IPS-20b (cell line): ENCODE results near the gene LRRC75A.
"Not testable (repeated sequence)": the region's sequence is repeated elsewhere in the genome, so short reads cannot be mapped to it uniquely, and the experiment has no call there.

Source experiments
- H3K27ac ChIP-seq: one replicate; pipeline ENCODE4 v1.5.1; 2013; ENCODE audit warnings: low read length
- H3K27me3 ChIP-seq: 2 replicates; pipeline ENCODE4 v1.6.1; 2013; ENCODE audit warnings: mild to moderate bottlenecking, low read length, inconsistent platforms; ENCODE audit not compliant: insufficient read depth
- H3K36me3 ChIP-seq: 2 replicates; pipeline ENCODE4 v1.6.1; 2013; ENCODE audit warnings: low read depth, mild to moderate bottlenecking, inconsistent platforms, low read length, moderate library complexity; ENCODE audit not compliant: insufficient read depth
- H3K4me1 ChIP-seq: 2 replicates; pipeline ENCODE4 v1.6.1; 2013; ENCODE audit warnings: mild to moderate bottlenecking, control low read depth, inconsistent platforms, low read length, moderate library complexity; ENCODE audit not compliant: insufficient read depth
- H3K4me3 ChIP-seq: 2 replicates; pipeline ENCODE4 v1.5.1; 2013; ENCODE audit warnings: mild to moderate bottlenecking, low read length, inconsistent platforms
- H3K9ac ChIP-seq: 2 replicates; pipeline ENCODE4 v1.6.1; 2013; ENCODE audit warnings: low read depth, mild to moderate bottlenecking, inconsistent platforms, low read length, moderate library complexity
- H3K9me3 ChIP-seq: 2 replicates; pipeline ENCODE4 v1.6.1; 2013; ENCODE audit warnings: mild to moderate bottlenecking, low read depth, low read length, inconsistent platforms; ENCODE audit not compliant: insufficient read depth

Gene LRRC75A

GRCh38 chr17:16459855-16460550 lies 32.0 kb downstream of the LRRC75A start:
- peak overlapping the region; percentile 32; the same call in 1 of the 2 replicates for H3K4me3 ChIP-seq
- no peaks in the 10 kb centered on the region for H3K27me3 ChIP-seq
- H3K36me3 ChIP-seq, result peaks cover 6% of the 10 kb centered on the region
- peak overlapping the region; percentile 29; the same call in 1 of the 2 replicates for H3K9ac ChIP-seq
- H3K27ac ChIP-seq, result no peak overlapping the region
- no peaks in the 10 kb centered on the region for H3K9me3 ChIP-seq
- H3K4me1 ChIP-seq, result peaks cover 9% of the 10 kb centered on the region; the same call in 1 of the 2 replicates

DNA sequence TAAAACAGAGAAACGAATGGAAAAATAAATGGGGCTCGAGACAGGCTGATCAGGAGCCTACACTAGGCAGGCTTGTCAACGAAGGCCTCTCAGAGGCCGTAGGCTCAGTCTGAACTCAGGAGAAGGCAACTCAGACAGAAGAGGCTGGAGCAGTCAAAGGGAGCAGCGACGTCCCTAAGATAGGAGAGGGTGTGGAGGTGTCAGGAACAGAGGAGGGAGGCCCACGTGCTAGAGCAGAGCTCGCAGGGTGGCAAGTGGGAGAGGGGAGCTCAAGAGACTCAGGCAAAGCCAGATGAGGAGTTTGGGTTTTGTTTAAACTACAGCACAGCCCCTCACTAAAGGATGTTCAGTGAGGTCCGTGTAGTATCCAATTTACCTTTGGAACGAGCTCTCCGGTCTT lies 32.7 kb downstream of the LRRC75A start:
- H3K27me3 ChIP-seq, result no peaks in the 10 kb centered on the region
- peaks cover 9% of the 10 kb centered on the region; the same call in 1 of the 2 replicates for H3K4me1 ChIP-seq
- peak overlapping the region; percentile 29; the same call in 1 of the 2 replicates for H3K9ac ChIP-seq
- H3K27ac ChIP-seq, result no peak overlapping the region
- H3K4me3 ChIP-seq, result no peak overlapping the region
- H3K9me3 ChIP-seq, result no peaks in the 10 kb centered on the region
- H3K36me3 ChIP-seq, result peaks cover 6% of the 10 kb centered on the region

- Histone ChIP-seq H3K4me3 (no peak overlapping the region), H3K9me3 (no peaks in the 10 kb centered on the region), H3K27me3 (no peaks in the 10 kb centered on the region), H3K27ac (no peak overlapping the region), H3K4me1 (peaks cover 9% of the 10 kb centered on the region; the same call in 1 of the 2 replicates), H3K36me3 (peaks cover 6% of the 10 kb centered on the region), H3K9ac (no peak overlapping the region)
These were observed 35.2 kb downstream of the LRRC75A start for GRCh38 chr17:16456742-16457316.

- Histone ChIP-seq H3K27ac (no peak overlapping the region), H3K36me3 (peaks cover 4% of the 10 kb centered on the region)
These were observed 35.8 kb downstream of the LRRC75A start for GRCh38 chr17:16455997-16456741.

GRCh38 chr17:16453493-16453851 lies 38.5 kb downstream of the LRRC75A start:
- peaks cover 9% of the 10 kb centered on the region for H3K36me3 ChIP-seq
- H3K4me1 ChIP-seq, result no peaks in the 10 kb centered on the region
- H3K9me3 ChIP-seq, result no peaks in the 10 kb centered on the region
- no peaks in the 10 kb centered on the region for H3K27me3 ChIP-seq
- no peak overlapping the region for H3K4me3 ChIP-seq
- H3K9ac ChIP-seq, result no peak overlapping the region
- H3K27ac ChIP-seq, result no peak overlapping the region

More at GRCh38 chr17:16455997-16456741, 35.8 kb downstream of the LRRC75A start:
- peaks cover 9% of the 10 kb centered on the region; the same call in 1 of the 2 replicates for H3K4me1 ChIP-seq
- no peak overlapping the region for H3K9ac ChIP-seq
- no peaks in the 10 kb centered on the region for H3K27me3 ChIP-seq
- no peak overlapping the region for H3K4me3 ChIP-seq
- H3K9me3 ChIP-seq, result no peaks in the 10 kb centered on the region

DNA sequence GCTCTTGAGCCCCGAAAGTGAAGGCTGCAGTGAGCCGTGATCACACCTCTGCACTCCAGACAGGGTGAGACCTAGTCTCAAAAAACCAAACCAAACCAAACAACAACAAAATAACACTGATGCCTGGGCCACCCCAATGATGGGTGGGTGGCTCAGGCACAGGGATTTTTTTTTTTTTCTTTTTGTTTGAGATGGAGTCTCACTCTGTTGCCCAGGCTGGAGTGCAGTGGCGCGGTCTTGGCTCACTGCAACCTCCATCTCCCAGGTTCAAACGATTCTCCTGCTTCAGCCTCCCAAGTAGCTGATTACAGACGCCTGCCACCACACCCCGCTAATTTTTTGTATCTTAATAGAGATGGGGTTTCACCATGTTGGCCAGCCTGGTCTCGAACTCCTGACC lies 39.7 kb downstream of the LRRC75A start:
- not testable (repeated sequence) for H3K4me3 ChIP-seq, H3K27ac ChIP-seq, H3K9me3 ChIP-seq, H3K4me1 ChIP-seq, H3K27me3 ChIP-seq, H3K9ac ChIP-seq
- H3K36me3 ChIP-seq, result peaks cover 16% of the 10 kb centered on the region

DNA sequence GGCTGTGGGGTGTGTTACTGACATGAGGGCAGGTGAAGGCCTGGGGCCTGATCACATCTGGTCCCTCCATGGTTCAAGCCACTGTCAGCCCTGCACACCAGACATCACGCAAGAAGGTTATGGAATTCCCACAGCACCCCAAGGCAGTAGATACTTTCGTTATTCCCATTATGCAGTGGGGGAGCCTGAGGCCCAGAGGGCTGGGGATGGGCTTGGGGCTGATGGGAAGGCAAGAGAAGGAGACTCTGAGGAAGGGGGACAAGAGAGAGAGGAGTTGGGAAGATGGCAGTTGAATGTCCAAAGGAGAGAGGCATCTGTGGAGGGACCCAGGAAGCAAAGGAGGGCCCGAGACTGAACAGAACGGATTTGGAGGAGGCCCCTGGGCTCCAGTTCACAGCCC lies 42.0 kb downstream of the LRRC75A start:
- no peak overlapping the region for H3K27ac ChIP-seq
- H3K36me3 ChIP-seq, result peaks cover 26% of the 10 kb centered on the region
- H3K4me3 ChIP-seq, result no peak overlapping the region
- H3K9me3 ChIP-seq, result no peaks in the 10 kb centered on the region
- H3K9ac ChIP-seq, result no peak overlapping the region
- no peaks in the 10 kb centered on the region for H3K27me3 ChIP-seq
- no peaks in the 10 kb centered on the region; the same call in 1 of the 2 replicates for H3K4me1 ChIP-seq

DNA sequence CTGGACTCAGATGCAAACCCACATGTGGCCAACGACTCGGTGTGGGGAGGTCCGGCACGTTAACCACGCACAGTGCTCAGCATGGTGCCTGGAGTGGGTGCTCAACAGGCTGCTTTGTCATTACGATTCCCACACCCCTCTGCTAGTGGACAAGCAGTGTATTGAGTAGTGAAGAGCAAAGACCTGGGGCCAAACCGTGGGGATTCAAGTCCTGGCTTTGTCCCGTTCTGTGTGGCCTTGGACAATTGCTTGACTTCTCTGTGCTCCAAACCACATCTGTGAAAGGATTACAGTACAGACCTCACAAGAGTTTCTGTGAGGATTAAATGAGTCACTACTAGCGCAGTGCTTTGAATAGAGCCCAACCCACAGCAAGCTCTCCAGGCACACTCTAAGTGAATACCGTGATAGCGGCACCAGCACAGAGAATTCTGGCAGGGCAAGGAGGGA lies 42.8 kb downstream of the LRRC75A start:
- no peak overlapping the region for H3K27ac ChIP-seq
- H3K36me3 ChIP-seq, result peaks cover 30% of the 10 kb centered on the region
- H3K9ac ChIP-seq, result no peak overlapping the region
- H3K27me3 ChIP-seq, result no peaks in the 10 kb centered on the region
- H3K9me3 ChIP-seq, result no peaks in the 10 kb centered on the region
- H3K4me3 ChIP-seq, result no peak overlapping the region
- H3K4me1 ChIP-seq, result no peaks in the 10 kb centered on the region; the same call in 1 of the 2 replicates

DNA sequence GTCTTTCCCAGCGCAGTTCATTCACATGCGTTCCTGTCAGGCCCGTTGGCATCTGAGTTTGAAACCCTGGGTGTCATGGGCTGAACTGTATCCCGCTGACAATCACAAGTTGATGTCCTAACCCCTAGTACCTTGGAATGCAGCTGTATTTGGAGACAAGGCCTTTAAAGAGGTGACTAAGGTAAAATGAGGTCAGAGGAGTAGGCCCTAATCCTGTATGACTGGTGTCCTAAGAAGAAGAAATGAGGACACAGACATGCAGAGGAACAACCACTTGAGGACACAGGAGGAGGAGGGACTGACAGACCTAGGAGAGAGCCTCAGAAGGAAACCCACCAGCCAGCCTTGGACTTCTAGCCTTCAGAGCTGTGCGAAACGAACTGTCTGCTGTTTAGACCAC lies 43.5 kb downstream of the LRRC75A start:
- H3K27me3 ChIP-seq, result no peaks in the 10 kb centered on the region
- no peaks in the 10 kb centered on the region for H3K9me3 ChIP-seq
- H3K4me3 ChIP-seq, result no peak overlapping the region
- no peaks in the 10 kb centered on the region; the same call in 1 of the 2 replicates for H3K4me1 ChIP-seq
- peaks cover 37% of the 10 kb centered on the region for H3K36me3 ChIP-seq
- no peak overlapping the region for H3K9ac ChIP-seq
- H3K27ac ChIP-seq, result no peak overlapping the region

DNA sequence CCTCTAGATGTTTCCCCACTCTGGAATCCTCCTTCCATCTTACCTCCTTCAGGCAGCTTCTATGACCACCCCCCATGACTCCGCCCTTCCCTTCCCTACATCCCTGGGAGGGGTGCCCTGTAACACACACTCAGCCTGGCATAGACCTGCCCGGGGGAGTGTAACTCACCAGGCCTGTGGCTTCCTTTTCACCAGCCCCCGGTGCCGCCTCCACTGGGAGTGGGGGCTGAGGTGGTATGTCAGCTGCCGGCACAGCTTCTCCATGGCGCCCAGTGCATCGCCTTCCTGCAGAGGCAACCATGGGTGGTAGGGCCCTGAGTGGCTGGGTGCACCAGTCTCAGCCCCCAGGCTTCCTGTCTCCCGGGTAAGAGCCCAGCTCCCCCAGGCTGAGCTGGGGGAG lies 44.3 kb downstream of the LRRC75A start:
- Histone ChIP-seq H3K9me3 (no peaks in the 10 kb centered on the region), H3K27ac (no peak overlapping the region), H3K36me3 (peaks cover 45% of the 10 kb centered on the region), H3K4me3 (no peak overlapping the region), H3K9ac (no peak overlapping the region), H3K4me1 (no peaks in the 10 kb centered on the region; the same call in 1 of the 2 replicates), H3K27me3 (no peaks in the 10 kb centered on the region)

- Histone ChIP-seq H3K27ac (no peak overlapping the region), H3K9me3 (no peaks in the 10 kb centered on the region), H3K27me3 (no peaks in the 10 kb centered on the region), H3K4me3 (no peak overlapping the region), H3K36me3 (peaks cover 57% of the 10 kb centered on the region), H3K4me1 (peaks cover 5% of the 10 kb centered on the region; the same call in 1 of the 2 replicates), H3K9ac (no peak overlapping the region)
These were observed 45.5 kb downstream of the LRRC75A start for GRCh38 chr17:16446338-16446983.
